Esophagus muscularis mucosa (tissue), 4 donors: Measurements from ENCODE around the gene SDCBP2. TPM values are rescaled to one million over a fixed set of nuclear protein-coding genes. Genes with fewer than 3 reads are reported as not detected.

Experiments
- DNase-seq: peaks from one replicate; pipeline ENCODE4 v3.0.0-alpha.2; 2017; ENCODE audit errors: extremely low spot score
- H3K27ac ChIP-seq, 4 donors: fragments of 200-600 bp; sonication (generic); replicated peaks in 1 of 4; 1 replicate in 3 of 4; 2 replicates in 1 of 4; pipeline ENCODE4 v1.5.1; 2016 to 2019; ENCODE audit warnings: mild to moderate bottlenecking in 1 of 4
- H3K27me3 ChIP-seq, 4 donors: fragments of 200-600 bp; sonication (generic); one replicate each; pipeline versions ENCODE4 v1.5.1 to v1.6.0; 2016 to 2019
- H3K36me3 ChIP-seq, 4 donors: fragments of 200-600 bp; sonication (generic); one replicate each; pipeline ENCODE4 v1.5.1; 2016 to 2019
- H3K4me1 ChIP-seq, 4 donors: fragments of 200-600 bp; sonication (generic); one replicate each; pipeline ENCODE4 v1.5.1; 2016 to 2019
- H3K4me3 ChIP-seq, 4 donors: fragments of 200-600 bp; sonication (generic); 1 replicate in 2 of 4; 2 replicates in 2 of 4; pipeline ENCODE4 v1.5.1; 2016 to 2019; ENCODE audit warnings: mild to moderate bottlenecking in 4 of 4, moderate library complexity in 1 of 4
- H3K9me3 ChIP-seq, 4 donors: fragments of 200-600 bp; sonication (generic); 1 replicate in 3 of 4; 2 replicates in 1 of 4; pipeline ENCODE4 v1.5.1; 2016 to 2019
- CTCF ChIP-seq, 3 experiments: fragments of 200-600 bp in 2 of 3; fragments of 450-650 bp in 1 of 3; sonication (generic) in 2 of 3; IDR thresholded peaks; one replicate each; pipeline ENCODE4 v1.5.1; 2017 to 2019; ENCODE audit warnings: antibody characterized with exemption in 3 of 3, mild to moderate bottlenecking in 2 of 3, moderate library complexity in 1 of 3
- EP300 ChIP-seq: sonication (generic); formaldehyde crosslinking; IDR thresholded peaks from one replicate; pipeline ENCODE4 v1.6.1; 2017; ENCODE audit warnings: antibody characterized with exemption
- POLR2A ChIP-seq: fragments of 450-650 bp; IDR thresholded peaks from one replicate; pipeline ENCODE4 v1.6.1; 2017; ENCODE audit warnings: antibody characterized with exemption, moderate library complexity, mild to moderate bottlenecking, low read depth
- POLR2AphosphoS5 ChIP-seq, 2 donors: sonication (generic); formaldehyde crosslinking; IDR thresholded peaks; one replicate each; pipeline ENCODE4 v1.6.1; 2017; ENCODE audit warnings: antibody characterized with exemption in 2 of 2
- WGBS: methylation state at CpG from one replicate; pipeline ENCODE4 v1.1.5; 2018; 5-methylcytosine and 5-hydroxymethylcytosine counted together
- intact Hi-C: fragments of 100-400 bp; cut with DNase I; formaldehyde crosslinking; loops from one replicate; pipeline ENCODE4 v1.15.1; 2023
- total RNA-seq, 4 donors: library from RNA; depleted of rRNA; stranded (reverse); fragments of >200 nt; gene quantifications; one replicate each; pipeline versions ENCODE4 v1.1.0 to v1.2.1, GENCODE V29; 2016

Gene SDCBP2
- total RNA-seq, 4 donors from 2014 or later: 2.1 to 6.2 (median 4.1) TPM

- 88% methylated on average over 1 of the region's 1 CpG for WGBS
- TF ChIP-seq CTCF (IDR thresholded peaks at IDR 0.05) (no peak), POLR2AphosphoS5 (IDR thresholded peaks at IDR 0.05) (no peak), EP300 (no peak), POLR2A (no peak)
- Histone ChIP-seq H3K4me1 (peaks cover 17 to 31% (median 24%) of the 10 kb centered on the region in 4 donors), H3K27ac (no peak overlapping the region), H3K9me3 (no peaks in the 10 kb centered on the region), H3K27me3 (no peaks in the 10 kb centered on the region), H3K36me3 (no peaks in the 10 kb centered on the region), H3K4me3 (no peak overlapping the region)
- no peak for DNase-seq
- intact Hi-C loops: no loop called here
These were observed 65.1 kb downstream of the SDCBP2 start for GRCh38 chr20:1263853-1264252.

Other genes starting within 250 kb of the SDCBP2 start
- 10 to 100 TPM; 65.4 to 91.5 (median 73.4) TPM for gene PSMF1, start 210.5 kb downstream of the SDCBP2 start, total RNA-seq
- 1 to 10 TPM in 2 of 4 donors, under 1 TPM in 2; 0.71 to 2.1 (median 1.2) TPM for gene TMEM74B, start 144.2 kb downstream of the SDCBP2 start, total RNA-seq
- gene C20orf202, start 125.7 kb downstream of the SDCBP2 start, total RNA-seq: under 1 TPM in 2 of 4 donors, not detected in 2; 0.17 to 0.52 TPM
- gene RAD21L1, start 103.1 kb downstream of the SDCBP2 start, total RNA-seq: not detected
- 10 to 100 TPM in 3 of 4 donors, 1 to 10 TPM in 1; 9.6 to 29.5 (median 17.3) TPM for gene SNPH, start 62.8 kb downstream of the SDCBP2 start, total RNA-seq
- 10 to 100 TPM; 84.3 to 99.2 (median 89.8) TPM for gene FKBP1A, start 63.9 kb upstream of the SDCBP2 start, total RNA-seq
- 10 to 100 TPM; 33.6 to 62.4 (median 43.6) TPM for gene NSFL1C, start 137.7 kb upstream of the SDCBP2 start, total RNA-seq
- gene SIRPB2, start 162.3 kb upstream of the SDCBP2 start, total RNA-seq: 1 to 10 TPM; 4.7 to 8.1 (median 6.2) TPM
- not detected for gene SIRPD, start 228.6 kb upstream of the SDCBP2 start, total RNA-seq